Inflammatory macrophage (primary cell): ENCODE data around the gene STAP1.

ENCODE experiments used
- DNase-seq, 2 donors: peaks; one replicate each; pipeline ENCODE4 v3.0.0-alpha.2; 2020 to 2022

Gene STAP1

GRCh38 chr4:67556436-67556835 is 2.1 kb upstream of the STAP1 start:
- DNase-seq: peak in 1 of 2 donors; percentile 63

- no peak for DNase-seq
Measured at GRCh38 chr4:67565284-67565683, 6.8 kb downstream of the STAP1 start.

DNA sequence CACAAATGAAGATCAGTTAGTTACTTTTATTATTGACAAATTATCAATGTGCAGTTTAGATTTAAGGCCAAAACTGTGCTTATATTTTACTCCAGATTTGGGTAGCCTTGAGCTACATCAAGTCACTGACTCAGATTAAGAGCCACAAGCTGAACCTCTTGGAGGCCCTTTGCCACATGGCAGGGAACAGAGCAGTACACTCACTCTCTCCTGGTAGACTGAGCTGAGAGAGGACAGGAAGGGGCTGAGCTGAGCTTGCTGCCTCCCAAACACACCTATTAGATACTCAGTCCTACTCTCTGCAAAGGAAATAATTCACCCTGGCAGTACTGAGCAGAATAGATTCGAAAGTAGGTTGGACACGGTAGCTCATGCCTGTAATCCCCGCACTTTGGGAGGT is 7.8 kb downstream of the STAP1 start:
- DNase-seq: no peak

DNA sequence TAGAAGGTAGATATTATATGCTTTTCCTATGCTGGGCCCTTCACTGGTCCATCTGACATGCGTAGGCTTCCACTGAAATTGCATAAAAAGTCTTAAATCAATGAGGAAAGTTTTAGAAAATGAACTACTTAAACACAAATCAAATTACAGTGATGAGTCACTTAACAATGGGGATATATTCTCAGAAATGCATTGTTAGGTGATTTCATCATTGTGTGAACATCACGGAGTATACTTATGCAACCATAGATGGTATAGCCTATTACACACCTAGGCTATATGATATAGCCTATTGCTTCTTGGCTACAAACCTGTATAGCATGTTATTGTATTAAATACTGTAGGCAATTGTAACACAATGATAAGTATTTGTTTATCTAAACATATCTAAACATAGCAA is 10.3 kb downstream of the STAP1 start:
- DNase-seq: peak in 1 of 2 donors; percentile 9

GRCh38 chr4:67570537-67570936 is 12.0 kb downstream of the STAP1 start:
- no peak for DNase-seq

GRCh38 chr4:67571975-67572374 is 13.4 kb downstream of the STAP1 start:
- no peak for DNase-seq

- DNase-seq: no peak
Measured at GRCh38 chr4:67573193-67573592, 14.7 kb downstream of the STAP1 start.

- DNase-seq: no peak
Measured at GRCh38 chr4:67575232-67576058, 16.9 kb downstream of the STAP1 start.

GRCh38 chr4:67576059-67576466 is 17.5 kb downstream of the STAP1 start:
- no peak for DNase-seq

DNA sequence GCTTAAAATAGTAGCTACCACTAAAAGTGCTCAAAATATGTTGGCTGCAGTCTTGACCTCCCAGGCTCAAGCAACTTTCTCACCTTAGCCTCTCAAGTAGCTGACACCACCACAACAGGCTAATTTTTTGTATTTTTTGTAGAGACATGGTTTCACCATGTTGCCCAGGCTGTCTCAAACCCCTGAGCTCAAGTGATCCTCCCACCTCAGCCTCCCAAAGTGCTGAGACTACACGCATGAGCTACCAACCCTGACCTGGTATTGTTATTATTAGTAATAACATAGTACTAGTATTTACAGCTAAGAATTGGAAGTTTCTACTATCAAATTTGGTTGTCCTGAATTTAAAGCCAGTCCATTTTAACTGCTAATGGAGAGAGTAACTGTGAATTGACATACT is 18.0 kb downstream of the STAP1 start:
- DNase-seq: no peak

DNA sequence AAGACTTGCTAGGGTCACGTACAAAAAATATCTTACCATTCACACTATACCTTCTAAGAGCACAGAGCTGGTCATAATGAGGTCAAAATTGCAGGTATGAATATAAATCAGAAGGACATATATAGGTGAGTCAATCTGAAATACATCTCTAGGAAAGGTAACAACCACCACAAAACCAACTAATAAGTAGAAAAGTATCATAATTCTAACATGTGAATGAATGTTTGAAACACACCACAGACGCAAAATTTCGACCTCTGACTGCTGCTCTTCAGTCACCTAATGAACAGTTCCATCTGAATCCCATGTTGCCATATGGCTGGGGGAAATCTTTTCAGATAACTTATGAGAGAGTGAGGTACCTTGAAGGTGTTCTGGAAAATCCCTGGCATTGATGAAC is 22.1 kb downstream of the STAP1 start:
- DNase-seq: no peak

DNA sequence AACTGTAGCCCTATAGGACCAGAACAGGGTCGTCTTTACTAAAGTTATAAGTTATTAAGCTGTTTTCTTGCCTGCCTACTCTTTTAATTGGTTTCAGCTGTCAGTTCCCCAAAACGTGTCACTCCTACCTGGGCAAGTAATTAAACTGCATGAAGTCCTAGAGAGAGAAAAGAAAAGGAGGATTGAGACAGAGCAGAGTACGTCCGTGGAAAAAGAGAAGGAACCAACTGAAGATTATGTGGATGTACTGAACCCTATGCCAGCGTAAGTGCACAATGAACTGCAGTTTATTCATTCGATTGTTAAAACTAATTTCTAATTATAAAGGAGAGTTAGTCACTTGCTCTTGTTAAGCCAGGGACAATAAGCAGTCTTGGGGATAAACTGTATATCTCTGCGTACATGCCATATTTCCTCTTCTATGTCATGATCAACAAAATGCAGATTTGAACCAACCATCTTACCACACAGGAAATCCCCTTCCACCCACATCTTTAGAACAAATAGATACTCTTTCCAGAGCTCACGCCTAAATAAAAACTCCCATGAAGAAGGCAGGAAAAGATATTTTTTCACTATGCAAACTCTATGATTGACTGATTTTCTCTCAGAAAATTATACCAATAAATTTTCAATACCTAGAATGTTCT is 22.8 kb downstream of the STAP1 start:
- DNase-seq: peak; percentile 35 to 41

DNA sequence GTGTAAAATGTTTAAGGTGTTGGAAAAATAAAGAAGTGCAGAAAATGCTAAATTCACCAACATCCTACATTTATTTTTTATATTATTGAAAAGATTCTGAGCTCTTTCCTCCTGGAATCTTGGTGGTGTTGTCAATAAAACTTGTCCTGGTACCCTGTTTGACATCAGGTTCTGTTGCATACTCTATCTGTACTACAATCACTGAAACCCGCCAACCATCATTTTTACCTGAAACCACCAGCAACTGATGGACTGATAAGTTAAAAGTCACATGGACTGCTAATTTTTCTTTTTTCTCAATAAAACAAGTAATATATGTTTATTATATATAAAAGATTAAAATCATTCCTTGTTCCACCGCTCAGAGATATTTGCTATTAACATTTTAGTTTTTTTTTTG is 23.4 kb downstream of the STAP1 start:
- no peak for DNase-seq

DNA sequence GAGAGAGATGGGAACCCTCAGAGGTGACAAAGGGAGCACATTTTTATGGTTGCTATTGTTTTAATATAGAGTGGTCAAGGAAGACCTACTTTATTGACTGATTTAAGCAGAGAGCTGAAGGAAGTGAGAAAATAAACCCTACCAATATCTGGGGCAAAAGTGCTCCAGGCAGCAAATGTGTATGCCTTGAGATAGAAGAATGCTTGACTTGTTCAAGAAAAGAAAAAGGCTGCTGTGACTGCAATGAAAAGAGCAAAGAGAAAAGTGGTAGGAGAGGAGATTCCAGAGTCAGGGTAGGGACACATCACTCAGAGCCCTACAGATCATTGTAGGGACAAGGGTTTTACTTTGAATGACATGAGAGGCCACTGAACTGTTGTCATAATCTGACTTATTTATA is 26.0 kb downstream of the STAP1 start:
- no peak for DNase-seq

DNA sequence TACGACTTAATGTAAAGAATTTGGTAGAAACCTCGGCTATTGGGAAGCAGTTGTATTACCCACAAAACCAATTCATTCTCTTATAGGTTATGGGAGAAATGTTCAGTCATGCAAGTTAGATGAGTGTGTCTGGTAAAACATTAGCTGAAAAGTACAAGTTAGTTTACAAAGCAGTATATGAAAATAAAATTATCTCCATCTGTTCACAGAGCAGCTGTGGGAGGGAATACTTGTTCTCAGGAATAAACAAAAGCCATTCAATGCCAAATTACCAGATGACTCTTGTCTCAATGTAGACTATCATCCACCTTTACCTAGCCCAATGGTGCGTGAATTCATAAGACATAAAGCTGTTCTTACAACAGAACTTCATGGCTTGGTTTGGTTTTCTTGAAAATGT is 28.6 kb downstream of the STAP1 start:
- DNase-seq: no peak

- peak; percentile 74 to 82 for DNase-seq
Measured at GRCh38 chr4:67593741-67594175, 35.2 kb downstream of the STAP1 start.

DNA sequence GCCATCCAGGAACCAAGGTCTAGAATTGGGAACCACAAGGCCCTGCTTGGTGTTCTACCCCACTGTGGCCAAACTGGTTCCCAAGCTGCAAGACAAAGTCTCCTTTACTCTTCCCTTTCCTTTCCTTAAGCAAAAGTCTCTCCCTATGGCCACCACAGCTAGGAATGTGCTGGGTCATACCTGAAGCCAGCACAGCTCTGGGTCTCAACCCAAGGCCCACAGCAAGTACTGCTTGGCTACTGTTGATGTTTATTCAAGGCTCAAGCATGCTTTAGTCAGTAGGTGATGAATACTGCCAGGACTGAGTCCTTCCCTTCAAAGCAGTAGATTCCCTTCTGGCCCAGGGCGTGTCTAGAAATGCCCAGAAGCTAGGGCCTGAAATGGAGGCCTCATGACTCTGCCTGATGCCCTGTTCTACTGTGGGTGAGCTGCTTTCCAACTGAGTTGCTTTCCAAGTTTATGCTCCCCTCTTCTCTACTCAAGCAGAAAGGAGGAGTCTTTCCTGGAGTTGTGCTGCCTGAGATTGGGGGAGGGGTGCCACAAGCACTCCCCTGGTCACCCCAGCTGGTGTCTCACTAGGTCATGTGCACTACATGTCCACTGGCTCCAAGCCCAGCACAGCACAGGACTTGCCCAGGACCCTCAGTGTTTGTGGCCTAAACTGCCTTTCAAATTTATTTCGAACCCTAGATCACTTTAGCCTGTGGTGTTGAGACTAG is 44.9 kb downstream of the STAP1 start:
- DNase-seq: no peak

GRCh38 chr4:67604029-67604381 is 45.5 kb downstream of the STAP1 start:
- no peak for DNase-seq

DNA sequence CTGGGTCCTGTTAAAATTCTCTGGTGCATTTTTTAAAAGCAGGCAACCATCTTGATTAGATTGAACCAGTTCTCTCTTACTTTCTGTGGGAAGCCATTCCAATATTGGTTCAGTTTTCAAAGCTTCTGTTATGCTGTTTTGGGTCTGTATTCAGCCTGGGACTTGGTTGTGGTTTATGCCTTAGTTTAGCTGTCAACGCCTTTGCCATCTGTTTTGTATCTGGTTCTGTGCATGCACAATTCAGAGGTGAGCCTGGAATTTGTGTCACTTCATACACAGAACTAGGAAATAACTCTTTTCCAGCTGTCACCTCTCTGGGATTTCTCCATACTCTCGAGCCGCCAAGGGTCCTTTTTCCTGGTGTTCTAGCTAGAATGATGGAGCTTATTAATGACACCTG is 46.2 kb downstream of the STAP1 start:
- DNase-seq: no peak

- no peak for DNase-seq
Measured at GRCh38 chr4:67608027-67608426, 49.5 kb downstream of the STAP1 start.

GRCh38 chr4:67614186-67614585 is 55.7 kb downstream of the STAP1 start:
- DNase-seq: no peak

- peak; percentile 33 to 50 for DNase-seq
Measured at GRCh38 chr4:67615119-67615518, 56.6 kb downstream of the STAP1 start.

GRCh38 chr4:67616478-67616877 is 58.0 kb downstream of the STAP1 start:
- no peak for DNase-seq

GRCh38 chr4:67624939-67625338 is 66.4 kb downstream of the STAP1 start:
- DNase-seq: no peak
